Measurements from ENCODE around the gene GJB3.
"Not testable (repeated sequence)": the region's sequence is repeated elsewhere in the genome, so short reads cannot be mapped to it uniquely, and the experiment has no call there.

GJB3 gene

GRCh38 chr1:34761176-34761761, 19.7 kb upstream of the GJB3 start:
- DNase-seq, result no peak

- DNase-seq, result no peak
These were observed 19.2 kb upstream of the GJB3 start for GRCh38 chr1:34761776-34762307.

- no peak for DNase-seq
These were observed 18.4 kb upstream of the GJB3 start for GRCh38 chr1:34762474-34763141.

GRCh38 chr1:34763142-34763781, 17.8 kb upstream of the GJB3 start:
- DNase-seq, result no peak

- no peak for DNase-seq
These were observed 12.2 kb upstream of the GJB3 start for GRCh38 chr1:34768856-34769255.

- no peak for DNase-seq
These were observed 10.0 kb upstream of the GJB3 start for GRCh38 chr1:34770891-34771504.

- DNase-seq, result no peak
These were observed 9.2 kb upstream of the GJB3 start for GRCh38 chr1:34771573-34772371.

- DNase-seq, result not testable (repeated sequence)
These were observed 7.9 kb upstream of the GJB3 start for GRCh38 chr1:34773114-34773513.

GRCh38 chr1:34774957-34775356, 6.1 kb upstream of the GJB3 start:
- DNase-seq, result no peak

- DNase-seq, result no peak
These were observed 4.1 kb upstream of the GJB3 start for GRCh38 chr1:34776911-34777310.

GRCh38 chr1:34777519-34778321, 3.3 kb upstream of the GJB3 start:
- DNase-seq, result no peak

GRCh38 chr1:34778381-34778780, 2.6 kb upstream of the GJB3 start:
- DNase-seq, result no peak

GRCh38 chr1:34779005-34779404, 2.0 kb upstream of the GJB3 start:
- DNase-seq, result no peak

GRCh38 chr1:34779526-34779925, 1.5 kb upstream of the GJB3 start:
- no peak for DNase-seq

GRCh38 chr1:34779962-34780361, 1.1 kb upstream of the GJB3 start:
- no peak for DNase-seq

GRCh38 chr1:34780528-34780927, 486 bp upstream of the GJB3 start:
- no peak for DNase-seq

- DNase-seq, result no peak
These were observed 904 bp downstream of the GJB3 start for GRCh38 chr1:34781844-34782391.

GRCh38 chr1:34784751-34785221, 3.8 kb downstream of the GJB3 start:
- DNase-seq, result no peak

- no peak for DNase-seq
These were observed 4.3 kb downstream of the GJB3 start for GRCh38 chr1:34785231-34785874.

GRCh38 chr1:34785875-34786470, 5.0 kb downstream of the GJB3 start:
- no peak for DNase-seq
